Iris pigment epithelial cell (primary cell): ENCODE data around the gene CEP72.

ENCODE experiments used
- DNase-seq: peaks from one replicate; pipeline ENCODE4 v3.0.0-alpha.2; 2011; ENCODE audit warnings: low read depth

Gene CEP72

DNA sequence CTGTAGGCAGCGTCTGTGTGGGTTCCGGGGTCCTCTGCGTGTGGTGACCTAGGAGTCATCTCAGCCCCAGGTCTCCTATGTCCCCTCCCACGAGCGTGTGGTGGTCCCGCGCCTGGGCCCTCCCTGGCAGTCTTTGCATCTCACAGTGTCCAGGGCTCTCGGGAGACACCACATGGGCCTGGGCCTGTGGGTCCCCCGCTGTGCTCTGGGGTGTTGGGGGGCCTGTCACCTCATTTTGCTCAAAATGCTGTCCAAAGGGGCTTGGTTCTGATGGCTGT, 27.1 kb downstream of the CEP72 start:
- no peak for DNase-seq

DNA sequence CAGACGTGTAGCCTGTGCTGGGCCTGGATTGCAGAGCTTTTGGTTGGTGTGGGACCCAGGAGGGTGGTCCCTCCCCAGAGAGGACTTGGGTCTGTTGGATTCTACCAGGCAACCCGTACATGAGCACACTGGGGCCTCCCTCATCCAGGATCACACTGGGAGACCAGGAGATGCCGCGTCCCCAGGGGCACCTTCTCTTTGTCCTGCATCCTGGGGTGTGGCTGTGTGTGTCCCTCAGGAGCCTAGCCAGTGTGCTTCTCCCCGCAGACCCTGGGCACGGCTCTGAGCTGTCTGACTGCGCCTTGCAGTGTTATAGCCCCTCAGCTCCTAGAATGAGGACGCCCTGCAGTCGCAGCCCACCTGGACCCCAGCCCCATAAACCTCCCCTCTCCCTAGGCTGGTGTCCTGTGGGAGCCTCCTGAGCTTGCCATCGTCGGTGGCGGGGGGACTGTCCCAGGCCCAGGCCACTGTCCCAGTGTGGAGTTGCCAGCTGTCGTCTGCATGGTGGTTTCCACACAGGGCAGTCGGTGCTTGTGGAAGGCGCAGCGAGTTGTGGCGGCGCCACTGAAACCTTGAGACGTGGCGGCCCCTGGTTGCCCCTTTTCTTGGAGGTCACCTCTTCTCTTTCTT, 27.6 kb downstream of the CEP72 start:
- DNase-seq: no peak

DNA sequence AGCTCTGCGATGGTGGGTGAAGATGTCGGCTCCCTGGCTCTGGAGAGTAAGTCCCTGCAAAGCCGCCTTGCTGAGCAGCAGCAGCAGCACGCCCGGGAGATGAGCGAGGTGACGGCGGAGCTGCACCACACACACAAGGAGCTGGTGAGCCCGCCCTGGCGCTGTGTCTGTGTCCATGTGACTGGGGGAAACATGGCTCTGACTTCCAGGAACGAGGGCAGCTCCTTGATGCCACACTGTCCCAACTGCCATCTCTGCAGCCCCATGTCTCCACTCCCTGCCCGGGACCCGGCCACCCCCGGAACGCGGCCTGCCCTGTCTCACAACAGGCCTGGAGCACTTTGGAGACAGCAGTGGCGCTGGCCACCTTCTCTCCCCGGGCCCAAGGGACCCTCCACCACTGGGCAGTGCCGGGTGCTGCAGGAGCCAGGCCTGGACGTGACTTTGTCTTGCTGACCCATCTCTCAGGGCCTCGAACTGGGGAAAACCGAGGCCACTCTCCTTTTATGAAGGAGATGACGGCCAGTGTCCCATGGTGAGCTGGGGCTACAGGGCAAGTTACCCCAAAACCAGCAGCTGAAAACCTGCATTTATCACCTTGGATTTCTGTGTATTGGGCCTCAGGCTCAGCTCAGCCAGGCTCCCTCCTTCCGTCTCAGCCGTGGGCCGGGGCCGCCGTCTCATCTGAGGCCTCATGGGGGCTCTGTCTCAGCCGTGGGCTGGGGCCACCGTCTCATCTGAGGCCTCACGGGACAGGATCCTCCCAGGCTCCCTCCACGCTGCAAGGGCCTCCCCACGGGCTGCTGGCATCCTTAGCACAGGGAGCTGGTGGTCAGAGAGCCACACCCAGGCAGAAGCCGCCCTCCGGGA, 28.6 kb downstream of the CEP72 start:
- no peak for DNase-seq

DNA sequence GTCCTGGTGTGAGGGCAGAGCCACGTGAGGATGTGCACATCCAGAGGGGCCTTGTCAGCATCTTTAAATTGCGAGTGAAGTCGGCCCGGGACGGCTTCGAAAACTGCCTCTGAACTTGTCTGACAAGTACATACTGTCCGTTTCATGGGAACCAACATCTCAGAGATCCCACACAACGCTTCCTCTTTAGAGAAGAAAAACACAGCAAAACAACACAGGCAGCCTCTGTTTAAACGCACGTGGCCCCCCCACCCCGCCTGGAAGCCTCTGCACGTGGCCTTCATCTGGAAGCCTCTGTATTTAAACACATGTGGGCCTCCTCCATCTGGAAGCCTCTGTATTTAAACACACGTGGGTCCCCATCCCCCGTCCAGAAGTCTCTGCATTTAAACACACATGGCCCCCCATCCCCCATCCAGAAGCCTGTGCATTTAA, 29.2 kb downstream of the CEP72 start:
- DNase-seq: no peak

DNA sequence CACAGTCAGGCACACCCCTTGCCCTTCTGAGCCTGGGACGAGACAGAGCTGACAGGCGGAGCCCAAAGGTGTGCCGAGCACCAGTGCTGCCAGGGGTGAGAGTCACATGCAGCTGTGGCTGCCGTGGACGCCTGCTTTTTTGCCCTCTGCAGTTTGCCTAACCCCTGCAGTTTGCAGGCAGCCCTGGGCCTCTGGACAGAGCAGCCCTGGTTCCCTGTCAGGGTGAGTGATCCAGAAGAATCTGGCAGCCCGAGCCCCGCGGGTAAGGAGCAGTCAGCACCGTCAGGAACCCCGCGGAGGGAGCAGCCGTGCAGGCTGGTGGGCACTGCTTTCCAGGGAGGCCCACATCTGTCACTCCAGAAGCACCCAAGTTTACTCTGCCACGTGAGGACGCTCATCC, 30.3 kb downstream of the CEP72 start:
- no peak for DNase-seq

DNA sequence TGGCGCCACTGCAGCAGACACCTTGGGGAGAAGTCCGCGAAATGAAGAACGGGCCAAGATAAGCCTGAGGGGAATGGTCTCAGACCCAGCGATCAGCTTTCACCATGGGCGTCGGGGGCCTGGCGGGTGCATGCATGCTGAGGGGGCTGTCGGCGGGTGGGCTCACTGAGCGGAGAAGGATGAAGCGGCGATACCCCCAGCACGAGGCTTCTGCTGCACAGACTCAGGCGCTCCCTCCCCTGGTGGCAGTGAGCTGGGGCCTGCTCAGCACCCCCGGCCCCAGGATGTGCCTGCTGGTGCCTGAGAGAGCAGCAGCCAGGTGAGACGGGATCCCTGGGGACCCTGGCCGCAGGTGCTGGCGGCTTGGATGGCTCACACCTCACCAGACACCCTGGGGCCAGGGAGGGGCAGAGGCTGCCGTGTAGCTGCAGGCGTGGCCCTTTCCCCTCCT, 31.2 kb downstream of the CEP72 start:
- DNase-seq: no peak

DNA sequence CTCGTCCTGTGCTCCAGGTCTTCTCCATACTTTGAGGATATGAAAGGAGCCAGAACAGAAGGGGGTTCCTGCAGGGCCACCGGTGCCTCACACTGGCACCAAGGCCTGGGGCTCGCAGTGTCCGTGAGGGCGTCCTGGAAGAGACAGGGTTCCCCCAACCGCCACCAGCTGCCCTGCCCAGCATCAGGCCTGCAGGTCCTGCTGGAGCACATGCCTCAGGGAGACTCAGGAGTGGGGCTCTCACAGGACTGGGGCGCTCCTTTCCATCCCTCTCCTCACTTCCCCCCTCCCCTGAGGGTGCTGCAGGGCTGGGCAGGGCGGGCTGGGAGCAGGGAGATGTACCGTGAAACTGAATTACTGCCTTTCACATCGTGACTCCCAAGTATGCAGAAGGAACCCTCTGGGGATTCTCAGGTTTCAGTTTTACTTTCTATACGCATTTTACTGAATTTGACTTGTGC, 31.7 kb downstream of the CEP72 start:
- no peak for DNase-seq

DNA sequence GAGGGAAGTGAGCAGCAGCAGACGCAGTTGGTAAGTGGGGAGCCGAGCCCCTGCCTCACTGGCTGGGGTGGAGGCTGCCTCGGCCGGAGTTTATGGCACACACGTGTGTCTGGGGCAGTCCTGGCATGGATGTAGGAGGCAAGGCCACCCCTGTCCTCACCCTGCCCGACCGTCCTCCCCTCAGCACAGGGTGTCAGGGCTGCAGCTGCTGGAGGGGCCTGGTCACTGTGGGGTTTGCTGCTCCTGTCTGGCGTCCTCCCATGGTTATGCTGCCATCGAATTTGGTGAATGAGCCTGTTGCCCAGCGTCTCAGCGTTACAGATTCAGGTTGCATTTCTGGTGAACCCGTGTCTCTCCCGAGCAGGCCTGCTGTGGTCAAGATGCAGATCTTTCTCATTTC, 32.4 kb downstream of the CEP72 start:
- DNase-seq: no peak

DNA sequence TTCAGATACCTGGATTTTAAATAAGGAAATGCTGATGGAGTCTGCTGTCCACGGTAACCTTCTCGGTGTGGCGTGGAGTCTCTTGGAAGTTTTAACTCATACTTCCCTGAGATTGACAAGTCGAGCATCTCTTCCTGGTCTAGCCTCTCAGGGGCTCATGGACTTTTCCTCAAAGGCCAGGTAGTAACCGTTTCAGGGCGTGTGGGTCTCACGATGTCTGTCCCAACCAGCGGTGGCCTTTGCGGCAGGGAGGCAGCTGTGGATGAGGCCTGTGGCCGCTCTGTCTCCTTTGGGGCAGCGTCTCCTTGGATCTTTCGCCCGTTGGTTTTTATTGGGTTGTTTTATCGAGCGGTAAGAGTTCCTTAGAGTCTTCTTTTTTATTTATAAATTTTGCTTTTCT, 32.8 kb downstream of the CEP72 start:
- DNase-seq: no peak

DNA sequence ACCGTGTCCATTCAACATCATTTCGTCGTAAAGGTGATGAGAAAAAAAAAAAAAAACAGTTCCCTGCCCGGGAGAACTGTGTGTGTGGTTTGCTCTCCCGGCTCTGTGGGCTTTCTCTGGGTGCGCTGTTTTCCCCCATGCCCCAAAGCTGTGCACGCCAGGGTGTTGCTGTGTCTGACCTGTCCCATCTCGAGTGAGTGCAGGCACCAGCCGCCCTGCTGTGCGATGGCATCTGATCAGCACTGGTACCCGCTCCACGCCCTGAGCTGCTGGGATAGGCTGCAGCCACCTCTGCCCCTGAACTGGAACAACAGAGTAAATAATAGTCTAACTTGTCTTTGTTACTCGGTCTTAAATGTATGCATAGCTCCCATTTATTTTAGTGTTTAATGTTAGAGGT, 33.3 kb downstream of the CEP72 start:
- no peak for DNase-seq

DNA sequence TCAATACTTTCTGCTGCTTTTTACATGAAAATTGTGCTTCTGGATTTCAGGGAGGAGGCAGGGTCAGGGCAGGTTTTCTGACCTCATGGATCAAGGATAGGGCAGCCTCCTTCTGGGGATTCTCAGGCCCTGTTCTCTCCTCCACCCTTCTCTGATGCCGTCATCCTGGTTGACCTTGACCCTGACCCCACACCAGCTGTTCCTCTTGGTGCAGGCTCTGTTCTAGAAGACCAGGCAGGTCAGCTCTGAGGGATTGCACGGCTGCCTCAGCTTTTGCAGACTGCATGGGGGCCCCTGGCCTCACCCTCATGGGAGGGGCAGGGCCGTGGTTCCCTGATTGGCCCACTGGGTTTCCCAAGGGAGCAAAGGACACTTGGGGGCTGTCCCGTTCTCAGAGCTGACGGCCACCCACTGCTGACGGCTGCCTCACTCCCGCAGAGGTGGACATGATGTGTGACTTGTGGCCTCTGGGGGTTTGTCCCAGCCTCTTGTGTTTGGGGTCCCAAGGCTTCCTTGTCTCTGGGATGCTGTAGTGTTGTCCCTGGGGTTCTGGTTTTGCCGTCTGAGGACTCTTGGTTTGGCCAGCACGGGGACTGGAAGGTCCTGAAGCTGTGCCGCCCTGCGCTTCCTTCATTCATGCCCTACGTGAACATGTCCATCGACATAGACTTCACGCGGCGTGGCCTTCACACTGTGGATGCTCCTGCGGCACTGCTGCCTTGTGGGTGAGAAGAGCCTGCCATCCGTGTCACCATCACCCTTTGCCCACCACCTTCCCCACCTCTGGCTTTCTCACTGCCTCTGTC, 34.5 kb downstream of the CEP72 start:
- DNase-seq: no peak

DNA sequence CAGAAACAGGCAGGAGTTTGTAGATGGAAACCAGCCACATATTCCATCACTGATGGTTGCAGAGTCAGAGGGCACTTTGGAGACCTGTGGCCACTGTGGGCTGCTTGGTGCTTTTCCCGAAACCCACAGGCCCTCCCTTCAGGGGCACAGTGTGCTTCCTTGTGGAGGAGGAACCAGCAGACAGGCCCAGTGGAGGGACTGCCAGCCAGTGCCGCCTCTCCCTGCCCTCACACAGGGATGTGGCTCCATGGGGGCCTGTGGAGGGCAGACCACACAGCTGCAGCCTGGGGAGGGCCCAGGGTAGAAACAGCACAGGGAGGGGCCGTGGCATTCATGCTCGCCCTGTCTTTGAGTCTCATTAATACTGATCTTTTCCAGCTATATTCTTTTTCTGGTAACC, 35.2 kb downstream of the CEP72 start:
- no peak for DNase-seq

DNA sequence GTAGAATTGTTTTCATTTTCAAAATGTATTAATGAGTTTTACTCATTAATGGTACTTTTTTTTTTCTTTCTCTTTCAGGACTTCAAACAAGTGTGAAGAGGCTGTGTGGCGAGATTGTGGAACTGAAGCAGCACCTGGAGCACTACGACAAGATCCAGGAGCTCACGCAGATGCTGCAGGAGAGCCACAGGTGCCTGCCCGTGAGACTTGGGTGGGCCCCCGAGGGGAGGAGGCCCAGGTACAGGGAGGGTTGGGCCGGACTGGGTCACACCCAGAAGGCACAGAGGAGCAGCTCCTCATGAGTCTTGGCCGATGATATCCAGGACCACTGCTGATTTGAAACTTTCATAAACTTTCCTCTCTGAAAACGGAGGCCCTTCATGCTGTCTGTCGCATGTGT, 35.6 kb downstream of the CEP72 start:
- DNase-seq: no peak

DNA sequence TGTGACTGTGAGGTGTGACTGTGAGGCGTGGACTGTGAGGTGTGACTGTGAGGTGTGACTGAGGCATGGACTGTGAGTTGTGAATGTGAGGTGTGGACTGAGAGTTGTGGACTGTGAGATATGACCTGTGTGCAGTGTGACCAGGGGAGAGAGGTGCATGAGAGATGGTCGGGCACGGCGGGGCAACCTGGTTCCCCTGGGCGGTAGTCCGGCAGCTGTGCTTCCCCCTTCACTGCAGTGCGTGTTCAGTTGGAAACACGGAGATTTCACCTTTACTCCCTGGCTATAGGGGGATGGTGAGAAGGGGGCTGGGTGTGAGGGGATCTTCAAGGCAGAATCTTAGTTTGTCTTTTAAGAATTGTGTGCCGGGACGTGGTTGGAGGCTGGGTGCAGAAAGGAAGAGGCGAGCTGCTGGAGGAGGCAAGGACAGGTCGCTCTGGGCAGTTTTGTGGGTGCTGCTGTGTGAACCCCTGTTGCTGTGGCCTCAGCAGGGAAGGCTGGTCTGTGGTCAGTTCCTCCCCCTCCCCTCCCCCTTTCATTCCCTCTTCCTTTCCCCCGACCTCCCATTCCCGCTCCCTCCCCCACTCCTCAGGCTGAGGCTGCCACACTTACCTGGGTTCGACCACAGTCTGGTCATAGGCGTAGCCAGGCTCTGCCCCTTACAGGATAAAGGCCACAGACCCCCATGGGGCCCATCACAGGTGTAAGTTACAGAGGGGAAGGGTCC, 39.3 kb downstream of the CEP72 start:
- no peak for DNase-seq

DNA sequence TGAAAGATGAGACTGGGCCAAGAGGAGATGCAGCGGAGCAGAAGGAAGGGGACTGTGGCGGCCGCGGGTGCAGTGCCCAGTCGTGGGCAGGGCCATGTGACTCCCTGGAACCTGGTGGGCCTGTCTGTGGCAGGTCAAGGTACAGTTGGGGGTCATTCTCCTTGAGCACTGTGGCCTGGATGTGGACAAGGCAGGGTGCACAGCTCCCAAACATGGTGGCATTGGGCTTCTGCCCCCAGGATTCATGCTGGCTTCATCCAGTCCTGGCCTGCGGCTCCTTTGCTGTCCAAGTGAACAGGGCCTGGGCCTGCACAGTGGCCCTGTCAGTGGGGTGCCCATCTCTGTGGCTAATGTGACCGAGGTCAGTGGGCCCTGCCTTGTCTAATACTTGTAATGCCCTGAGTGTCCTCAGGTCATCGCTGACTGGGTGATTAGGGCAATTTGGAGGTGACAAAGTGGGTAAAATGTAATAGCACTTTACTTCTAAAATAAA, 39.9 kb downstream of the CEP72 start:
- no peak for DNase-seq

DNA sequence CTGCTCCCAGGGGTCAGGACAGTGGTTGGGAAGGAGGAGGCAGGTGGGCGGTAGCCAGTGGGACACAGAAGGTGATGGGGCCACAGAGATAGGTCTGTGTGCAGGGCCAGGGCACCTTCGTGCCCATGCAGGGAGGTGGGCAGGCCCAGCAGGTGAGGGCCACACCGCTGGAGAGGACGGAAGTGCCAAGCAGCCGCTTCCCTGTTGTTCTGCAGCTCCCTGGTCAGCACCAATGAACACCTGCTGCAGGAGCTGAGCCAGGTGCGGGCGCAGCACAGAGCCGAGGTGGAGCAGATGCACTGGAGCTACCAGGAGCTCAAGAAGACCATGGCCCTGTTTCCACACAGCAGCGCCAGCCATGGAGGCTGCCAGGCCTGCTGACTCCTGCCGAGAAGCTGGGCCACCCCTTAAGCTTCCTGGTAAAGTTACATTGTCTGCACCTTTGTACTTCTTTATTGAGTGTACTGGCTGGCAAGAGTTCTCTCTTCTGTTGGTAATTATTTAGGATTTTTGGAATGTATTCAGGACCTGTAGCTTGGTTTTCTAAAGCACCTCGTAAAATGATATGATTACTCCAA, 40.7 kb downstream of the CEP72 start:
- DNase-seq: no peak

DNA sequence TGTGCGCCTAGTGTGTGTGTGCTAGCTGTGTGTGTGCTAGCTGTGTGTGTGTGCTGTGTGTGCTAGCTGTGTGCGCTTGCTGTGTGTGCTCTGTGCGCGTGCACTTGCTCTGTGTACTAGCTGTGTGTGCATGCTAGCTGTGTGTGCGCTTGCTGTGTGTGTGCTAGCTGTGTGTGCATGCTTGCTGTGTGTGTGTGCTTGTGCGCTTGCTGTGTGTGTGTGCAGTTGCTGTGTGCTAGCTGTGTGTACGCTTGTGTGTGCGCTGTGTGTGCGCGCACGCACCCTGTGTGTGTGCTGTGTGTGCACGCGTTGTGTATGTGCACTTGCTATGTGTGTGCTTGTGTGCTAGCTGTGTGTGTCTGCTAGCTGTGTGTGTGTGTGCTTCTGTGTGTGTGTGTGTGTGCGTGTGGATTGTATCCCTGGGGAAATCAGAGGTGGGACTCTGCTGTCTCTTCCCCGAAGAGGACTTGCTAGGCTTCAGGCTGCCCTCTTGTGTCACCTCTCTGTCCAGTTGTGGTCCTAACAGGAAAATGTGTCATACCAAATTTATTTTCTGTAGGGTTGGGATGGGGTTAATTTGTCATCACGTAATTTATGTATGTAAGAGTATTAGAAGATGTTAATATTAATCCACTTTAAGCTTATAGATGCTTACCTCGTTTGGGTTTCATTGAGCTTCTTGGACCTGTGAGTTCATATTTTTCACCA, 42.1 kb downstream of the CEP72 start:
- DNase-seq: peak; percentile 30

DNA sequence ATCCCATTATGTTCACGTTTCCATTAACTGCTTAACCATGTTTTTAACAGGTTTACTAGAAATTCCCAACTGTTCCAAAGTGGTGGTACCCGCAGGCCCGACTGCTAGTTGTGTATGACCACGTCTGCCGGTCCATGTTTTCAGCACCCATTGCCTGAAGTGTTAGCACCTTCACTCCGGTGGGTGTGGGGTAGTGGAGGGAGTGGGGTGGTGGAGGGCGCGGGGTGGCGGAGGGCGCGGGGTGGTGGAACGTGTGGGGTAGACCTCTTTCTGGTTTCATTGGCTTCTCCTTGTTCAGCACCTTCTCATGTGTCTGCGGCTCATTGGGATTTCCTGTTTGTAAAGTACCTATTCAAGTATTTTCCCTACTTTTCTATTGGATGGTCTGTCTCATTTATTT, 43.3 kb downstream of the CEP72 start:
- no peak for DNase-seq

DNA sequence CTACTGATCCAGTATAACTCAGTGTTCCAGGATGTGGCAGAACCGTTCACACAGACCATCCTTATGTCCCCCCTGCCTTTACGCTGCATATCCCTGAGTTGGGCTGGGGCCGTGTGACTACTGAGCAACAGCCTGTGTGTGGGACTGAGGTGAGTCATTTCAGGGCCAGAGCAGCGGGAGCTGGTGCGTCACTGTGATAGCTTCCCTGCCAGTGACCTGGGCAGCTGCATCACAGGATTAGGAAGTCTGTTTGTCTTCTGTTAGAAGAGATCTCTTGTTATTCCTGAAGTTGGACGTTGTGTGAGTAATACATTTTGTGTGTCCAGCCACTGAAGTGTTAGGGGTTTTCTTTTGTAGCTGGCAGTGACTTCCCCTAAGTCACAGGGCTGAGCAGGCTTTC, 45.4 kb downstream of the CEP72 start:
- peak; percentile 98 for DNase-seq

DNA sequence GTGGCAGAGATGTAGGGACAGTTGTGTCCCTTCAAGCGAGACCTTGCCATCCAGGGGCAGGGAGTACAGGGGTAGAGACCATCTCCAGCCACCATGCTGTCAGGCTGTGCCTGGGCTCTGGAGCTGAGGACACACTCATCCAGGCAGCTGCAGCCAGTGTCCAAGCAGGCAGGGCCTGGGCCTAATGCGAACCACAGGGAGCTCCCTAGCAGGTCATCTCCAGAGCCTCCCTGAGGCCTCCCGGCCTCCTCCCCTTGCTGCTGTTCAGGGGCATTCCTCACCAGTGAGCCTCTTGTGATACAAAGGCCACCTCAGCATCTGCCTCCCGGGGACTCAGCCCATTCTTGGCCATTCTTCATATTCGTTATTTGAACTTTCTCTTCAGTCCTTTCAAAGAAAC, 46.0 kb downstream of the CEP72 start:
- peak; percentile 19 for DNase-seq
